GM18498 (cell line): ENCODE results near the gene CFAP57.
"Not testable (repeated sequence)": the region's sequence is repeated elsewhere in the genome, so short reads cannot be mapped to it uniquely, and the experiment has no call there.

ENCODE experiments used
- ATAC-seq: cut with Tn5 transposase; IDR thresholded peaks from one replicate; pipeline ENCODE4 v1.9.1; 2021; ENCODE audit warnings: mild to moderate bottlenecking, moderate library complexity; ENCODE audit not compliant: unreplicated experiment

The CFAP57 gene

DNA sequence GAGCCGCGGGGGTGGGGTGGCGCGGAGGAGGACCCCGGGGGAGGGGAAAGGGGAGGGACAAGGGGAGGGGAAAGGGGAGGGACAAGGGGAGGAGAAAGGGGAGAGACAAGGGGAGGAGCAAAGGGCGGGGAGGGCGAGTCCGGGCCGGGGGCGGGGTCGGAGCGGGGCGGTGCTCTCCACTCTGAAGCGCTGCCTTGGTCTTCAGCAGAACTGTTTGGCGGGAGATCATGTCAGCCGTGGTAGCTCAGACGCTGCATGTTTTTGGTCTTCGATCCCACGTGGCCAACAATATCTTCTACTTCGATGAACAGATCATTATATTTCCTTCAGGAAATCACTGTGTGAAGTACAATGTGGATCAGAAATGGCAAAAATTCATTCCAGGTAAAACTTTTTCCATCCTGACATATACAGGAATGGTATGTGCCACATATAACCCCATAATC, 420 bp downstream of the CFAP57 start:
- ATAC-seq = peak; percentile 48

DNA sequence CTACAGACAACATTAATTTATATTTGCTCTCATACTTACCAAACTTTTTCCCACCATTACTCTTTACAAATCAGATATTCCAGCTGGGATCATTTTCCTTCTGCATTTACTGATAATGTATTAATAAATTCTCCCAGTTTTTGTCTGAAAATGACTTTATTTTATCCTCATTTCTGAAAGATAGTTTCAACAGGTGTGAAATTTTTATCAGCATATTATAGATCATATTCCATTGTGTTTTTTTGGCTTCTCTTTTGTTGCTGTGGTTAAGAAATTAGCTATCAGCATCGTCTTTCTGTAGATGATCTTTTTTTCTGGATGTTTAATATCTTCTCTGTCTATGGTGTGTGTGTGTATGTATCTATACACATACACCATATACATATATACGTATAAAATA, 2.7 kb downstream of the CFAP57 start:
- no peak for ATAC-seq

DNA sequence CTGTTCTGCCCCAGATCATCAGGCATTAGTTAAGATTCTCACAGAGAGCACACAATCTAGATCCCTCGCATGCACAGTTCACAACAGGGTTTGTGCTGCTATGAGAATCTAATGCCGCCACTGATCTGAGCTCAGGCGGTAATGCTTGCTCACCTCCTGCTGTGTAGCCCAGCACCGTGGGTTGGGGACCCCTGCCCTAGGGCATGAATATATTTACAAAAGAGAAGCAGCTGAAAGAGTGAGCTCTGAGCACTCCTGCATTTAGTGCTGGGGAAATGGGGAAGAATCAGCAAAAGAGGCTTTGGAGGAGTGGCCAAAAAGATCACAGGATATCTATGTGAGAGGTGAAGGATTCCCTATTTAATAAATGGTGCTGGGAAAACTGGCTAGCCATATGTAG, 5.6 kb downstream of the CFAP57 start:
- ATAC-seq = no peak

DNA sequence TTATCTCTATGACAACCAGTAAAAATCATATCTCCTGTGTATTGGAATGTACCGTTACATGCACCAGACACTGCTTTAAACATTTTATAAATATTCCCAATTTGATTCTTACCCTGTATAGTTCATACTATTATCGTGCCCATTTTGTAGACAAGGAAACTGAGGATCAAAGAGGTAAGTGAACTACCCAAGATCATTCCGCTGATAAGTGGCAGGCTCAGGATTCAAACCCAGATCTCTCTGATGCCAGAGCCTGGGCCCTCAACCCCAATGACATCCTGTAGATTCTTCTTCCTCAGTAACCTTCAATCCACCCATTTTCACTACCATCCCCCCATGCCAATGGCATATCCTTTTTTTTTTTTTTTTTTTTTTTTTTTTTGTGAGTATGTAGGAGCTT, 12.3 kb downstream of the CFAP57 start:
- ATAC-seq = no peak

GRCh38 chr1:43184995-43185394, 12.9 kb downstream of the CFAP57 start:
- ATAC-seq = no peak

DNA sequence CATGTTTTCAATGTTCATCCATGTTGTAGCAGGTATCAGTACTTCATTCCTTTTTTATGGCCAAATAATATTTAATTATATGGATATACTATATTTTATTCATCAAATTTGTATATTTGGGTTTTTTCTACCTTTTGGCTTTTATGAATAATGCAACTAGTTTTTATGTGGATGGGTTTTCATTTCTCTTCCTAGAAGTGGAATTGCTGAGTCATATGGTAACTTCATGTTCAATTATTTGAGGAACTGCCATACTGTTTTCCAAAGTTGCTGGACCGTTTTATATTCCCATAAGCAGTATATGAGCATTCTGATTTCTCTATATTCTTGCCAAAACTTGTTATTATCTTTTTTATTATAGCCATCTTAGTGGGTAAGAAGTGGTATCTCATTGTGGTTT, 16.0 kb downstream of the CFAP57 start:
- ATAC-seq = no peak

DNA sequence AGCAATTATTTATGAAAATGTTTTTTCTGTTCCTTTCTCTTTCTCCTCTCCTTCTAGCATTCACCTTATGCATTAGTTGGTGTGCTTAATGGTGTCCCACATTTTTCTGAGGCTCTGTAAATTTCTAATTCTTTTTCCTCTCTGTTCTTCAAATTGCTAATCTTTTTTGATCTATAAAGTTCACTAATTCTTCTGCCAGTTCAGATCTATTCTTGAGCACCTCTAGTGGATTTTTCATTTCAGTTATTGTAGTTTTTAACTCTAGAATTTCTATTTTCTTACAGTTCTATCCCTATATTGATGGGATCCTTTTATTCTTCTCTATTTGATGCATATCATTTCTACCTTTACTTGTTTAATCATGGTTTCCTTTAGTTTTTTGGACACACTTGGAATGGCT, 22.4 kb downstream of the CFAP57 start:
- no peak for ATAC-seq

- no peak for ATAC-seq
These were observed 25.4 kb downstream of the CFAP57 start for GRCh38 chr1:43197343-43198127.

DNA sequence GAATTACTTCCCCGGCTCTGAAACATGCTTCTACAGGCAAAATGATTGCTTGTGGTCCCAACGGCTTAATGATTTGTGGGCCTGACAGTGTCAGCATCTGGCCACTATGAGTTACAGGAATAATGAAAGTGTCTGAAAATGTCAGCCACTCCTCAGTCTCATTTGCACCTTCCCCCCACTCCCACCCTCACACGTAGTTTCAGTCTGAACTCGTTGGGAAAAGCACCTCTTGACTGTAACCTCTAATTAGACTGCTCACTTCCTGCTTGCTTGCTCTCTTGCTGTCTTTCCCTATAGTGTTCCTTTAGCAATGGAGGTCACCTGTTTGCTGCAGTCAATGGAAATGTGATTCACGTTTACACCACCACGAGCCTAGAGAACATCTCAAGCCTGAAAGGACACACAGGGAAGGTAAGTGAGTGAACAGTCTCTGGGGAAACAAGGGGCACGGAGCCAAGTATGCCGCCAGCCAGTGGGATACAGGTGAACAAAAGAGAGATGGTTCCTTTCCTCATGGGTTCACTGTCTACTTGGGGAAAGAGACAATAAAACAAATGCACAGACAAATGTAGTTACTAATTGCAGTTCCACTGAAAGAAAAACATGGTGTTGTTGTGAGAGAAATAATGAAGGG, 27.1 kb downstream of the CFAP57 start:
- ATAC-seq = peak; percentile 66

- no peak for ATAC-seq
These were observed 31.7 kb downstream of the CFAP57 start for GRCh38 chr1:43203859-43204258.

GRCh38 chr1:43204394-43204793, 32.3 kb downstream of the CFAP57 start:
- no peak for ATAC-seq

GRCh38 chr1:43205671-43206070, 33.5 kb downstream of the CFAP57 start:
- no peak for ATAC-seq

- no peak for ATAC-seq
These were observed 34.6 kb downstream of the CFAP57 start for GRCh38 chr1:43206600-43207228.

DNA sequence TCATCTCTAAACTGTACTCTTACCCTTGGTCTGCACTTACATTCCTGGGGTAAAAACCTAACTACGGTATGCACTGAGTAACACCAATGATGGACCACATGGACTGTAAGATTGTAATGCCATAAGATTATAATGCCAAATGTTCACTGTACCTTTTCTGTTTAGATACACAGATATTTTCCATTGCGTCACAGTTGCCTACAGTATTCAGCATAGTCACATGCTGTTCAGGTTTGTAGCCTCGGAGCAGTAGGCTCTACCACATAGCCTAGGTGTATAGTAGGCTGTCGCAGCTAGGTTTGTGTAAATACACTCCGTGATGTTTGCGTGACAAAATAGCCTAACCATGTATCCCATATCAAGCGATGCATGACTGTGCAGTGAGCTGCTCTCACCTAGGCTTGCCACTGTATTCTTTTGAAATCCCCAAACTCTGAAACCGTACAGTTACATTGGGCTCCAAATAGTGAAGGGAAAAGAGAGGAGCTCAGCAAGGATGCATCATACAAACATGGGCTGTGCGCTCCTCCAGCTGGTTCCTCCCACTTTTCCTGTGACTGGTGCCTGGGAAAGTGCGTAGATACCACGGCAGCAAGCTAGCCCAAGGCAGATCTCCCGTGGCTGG, 35.2 kb downstream of the CFAP57 start:
- no peak for ATAC-seq

DNA sequence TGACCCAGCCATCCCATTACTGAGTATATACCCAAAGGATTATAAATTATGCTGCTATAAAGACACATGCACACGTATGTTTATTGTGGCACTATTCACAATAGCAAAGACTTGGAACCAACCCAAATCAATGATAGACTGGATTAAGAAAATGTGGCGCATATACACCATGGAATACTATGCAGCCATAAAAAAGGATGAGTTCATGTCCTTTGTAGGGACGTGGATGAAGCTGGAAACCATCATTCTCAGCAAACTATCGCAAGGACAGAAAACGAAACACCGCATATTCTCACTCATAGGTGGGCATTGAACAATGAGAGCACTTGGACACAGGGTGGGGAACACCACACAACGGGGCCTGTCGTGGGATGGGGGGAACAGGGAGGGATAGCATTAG, 36.1 kb downstream of the CFAP57 start:
- not testable (repeated sequence) for ATAC-seq

DNA sequence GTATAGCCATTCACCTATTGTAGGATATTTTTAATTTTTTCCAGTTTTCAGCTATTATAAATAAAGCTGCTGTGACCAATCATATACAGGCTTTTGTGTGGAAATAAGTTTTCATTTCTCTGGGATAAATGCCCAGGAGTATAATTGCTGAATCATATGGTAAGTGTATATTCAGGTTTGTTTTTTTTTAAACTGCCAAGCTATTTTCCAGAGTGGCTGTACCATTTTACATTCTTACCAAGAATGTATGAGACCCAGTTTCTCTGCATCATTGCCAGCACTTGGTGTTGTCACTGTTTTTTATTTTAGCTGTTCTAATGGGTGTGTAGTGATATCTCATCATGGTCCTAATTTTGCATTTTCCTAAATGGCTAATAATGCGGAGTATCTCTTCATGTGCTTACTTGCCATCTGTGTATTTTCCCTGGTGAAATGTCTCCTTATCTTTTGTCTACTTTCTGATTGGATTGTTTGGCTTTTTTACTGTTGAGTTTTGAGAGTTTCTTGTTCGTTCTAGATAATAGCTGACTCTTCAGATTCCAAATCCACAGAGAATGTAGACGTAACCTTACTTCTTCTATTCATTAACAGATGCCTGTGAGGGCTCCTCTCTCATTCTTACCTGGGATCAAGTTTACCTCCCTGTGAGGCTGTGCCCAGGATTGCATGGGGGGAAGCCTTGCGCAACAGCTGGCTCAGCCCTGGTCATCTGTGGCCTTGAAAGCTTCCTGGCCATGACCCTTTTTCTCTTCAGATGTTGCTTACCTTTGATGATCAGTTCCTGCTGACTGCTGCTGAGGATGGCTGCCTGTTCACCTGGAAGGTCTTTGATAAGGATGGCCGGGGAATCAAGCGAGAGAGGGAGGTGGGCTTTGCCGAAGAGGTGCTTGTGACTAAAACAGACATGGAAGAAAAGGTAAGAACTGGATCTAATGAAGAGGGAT, 42.6 kb downstream of the CFAP57 start:
- no peak for ATAC-seq

- no peak for ATAC-seq
These were observed 45.6 kb downstream of the CFAP57 start for GRCh38 chr1:43217747-43218146.

- ATAC-seq = peak; percentile 79
These were observed 49.0 kb downstream of the CFAP57 start for GRCh38 chr1:43220905-43221778.

- no peak for ATAC-seq
These were observed 49.7 kb downstream of the CFAP57 start for GRCh38 chr1:43221797-43222196.

GRCh38 chr1:43222879-43223278, 50.7 kb downstream of the CFAP57 start:
- no peak for ATAC-seq
